ENCODE results near the gene CYP1B1. TPM values are rescaled to one million over a fixed set of nuclear protein-coding genes. Genes with fewer than 3 reads are reported as not detected.

The CYP1B1 gene
- total RNA-seq, 1 experiment from 2014 or later = 2.6 TPM

- no peak overlapping the region for H3K4me3 ChIP-seq (replicated peaks in 1 of 2; ENCODE audit: low read depth in 1 of 2, low read length in 2 of 2)
- H3K36me3 ChIP-seq (ENCODE audit: control insufficient read depth in 1 of 2, insufficient read depth in 2 of 2, low read length in 2 of 2) = no peaks in the 10 kb centered on the region
- H3K4me1 ChIP-seq (ENCODE audit: control insufficient read depth in 1 of 2, insufficient read depth in 2 of 2, low read length in 2 of 2) = no peaks in the 10 kb centered on the region
- H2AFZ ChIP-seq (ENCODE audit: low read depth, low read length, poor library complexity, severe bottlenecking) = no peak overlapping the region
- intact Hi-C loops (cut with micrococcal nuclease) = no loop called here
- H3K9me2 ChIP-seq (ENCODE audit: insufficient read depth) = no peaks in the 10 kb centered on the region
- RAD21 ChIA-PET (ENCODE audit: low non-redundant PET in 1 of 2, low total read pairs in 2 of 2, uncharacterized antibody in 2 of 2, unreplicated experiment in 2 of 2) = no interaction called here
- POLR2A ChIA-PET = no interaction called here
- BruUV-seq (replicated peaks) = no TSS peak
- CTCF ChIA-PET = no interaction called here
- no peaks in the 10 kb centered on the region for H3K9me3 ChIP-seq (ENCODE audit: control insufficient read depth in 1 of 2, insufficient read depth in 1 of 2, low read depth in 1 of 2, low read length in 2 of 2)
- no peaks in the 10 kb centered on the region; the same call in 1 of the 2 replicates for H3K27me3 ChIP-seq (ENCODE audit: insufficient read depth, low read length)
- H3K4me2 ChIP-seq (ENCODE audit: low read length) = no peak overlapping the region
- H3K79me2 ChIP-seq (ENCODE audit: insufficient read depth, low read length) = no peaks in the 10 kb centered on the region
- no peak for DNase-seq (ENCODE audit: low read depth, low spot score)
- no peak overlapping the region for H3K27ac ChIP-seq (ENCODE audit: low read depth, low read length)
- H4K20me1 ChIP-seq (ENCODE audit: insufficient read depth) = no peaks in the 10 kb centered on the region
- no peak overlapping the region for H3K9ac ChIP-seq (ENCODE audit: low read length)
- TF ChIP-seq FOSL1 (IDR thresholded peaks at IDR 0.05; ENCODE audit: low read depth) (no peak), ELF1 (IDR thresholded peaks at IDR 0.05; ENCODE audit: borderline replicate concordance, low read depth) (no peak), ZNF274 (IDR thresholded peaks at IDR 0.05; ENCODE audit: low read depth, low read length) (no peak), SIN3A (IDR thresholded peaks at IDR 0.05; ENCODE audit: low read depth) (no peak), CBX3 (IDR thresholded peaks at IDR 0.05; ENCODE audit: low read depth) (no peak), SP1 (IDR thresholded peaks at IDR 0.05; ENCODE audit: low read depth) (no peak), ZFX (IDR thresholded peaks at IDR 0.05) (no peak), CTCF (IDR thresholded peaks at IDR 0.05 in 2 of 3, conservative IDR thresholded peaks at IDR 0.05 in 1 of 3; ENCODE audit: borderline replicate concordance in 1 of 3, insufficient read depth in 1 of 3, low read depth in 2 of 3, low read length in 2 of 3) (no peak), MAX (IDR thresholded peaks at IDR 0.05) (no peak), POLR2AphosphoS5 (IDR thresholded peaks at IDR 0.05; ENCODE audit: low read depth, low read length) (no peak)
- ATAC-seq = no peak
These were observed 16.4 kb upstream of the CYP1B1 start for GRCh38 chr2:38092196-38092902.
